ENCODE results near the gene THAP11. TPM values are rescaled to one million over a fixed set of nuclear protein-coding genes. Genes with fewer than 3 reads are reported as not detected.

Gene THAP11
- total RNA-seq, 1 donor from 2014 or later: 21.7 TPM

- no peak for DNase-seq
Measured at GRCh38 chr16:67883872-67884261, 41.7 kb downstream of the THAP11 start.

GRCh38 chr16:67884684-67885083 lies 42.6 kb downstream of the THAP11 start, which contains the start of gene NRN1L:
Gene NRN1L (plus strand): TSS chr16:67884885. CDS start chr16:67884904, 19 bp downstream.
- peak; percentile 75 for DNase-seq

- DNase-seq: no peak
Measured at GRCh38 chr16:67885545-67885944, 43.4 kb downstream of the THAP11 start.

GRCh38 chr16:67885976-67886375 lies 43.9 kb downstream of the THAP11 start:
- DNase-seq: no peak

- no peak for DNase-seq
Measured at GRCh38 chr16:67886387-67886786, 44.3 kb downstream of the THAP11 start.

- no peak for DNase-seq
Measured at GRCh38 chr16:67888331-67888730, 46.2 kb downstream of the THAP11 start.

GRCh38 chr16:67892375-67892774 lies 50.3 kb downstream of the THAP11 start:
- DNase-seq: no peak

GRCh38 chr16:67892899-67893742 lies 51.0 kb downstream of the THAP11 start, which contains the start of gene PSKH1:
Gene PSKH1 (plus strand): TSS chr16:67893254. CDS start chr16:67908750, 15,496 bp downstream.
- peak; percentile 94 for DNase-seq

Small RNA genes within 50 kb of the gene (small RNA-seq; reads per million reads assigned to genes)
- gene AC040162.2 (ENCODE audit: low replicate concordance) (not detected), gene NRN1L (ENCODE audit: low replicate concordance) (not detected)

Other genes with a start within 250 kb of the THAP11 start
- 0.39 TPM for gene CARMIL2, start 197.2 kb upstream of the THAP11 start, total RNA-seq
- 6.6 TPM for gene ACD, start 182.1 kb upstream of the THAP11 start, total RNA-seq
- 0.69 TPM for gene PARD6A, start 181.4 kb upstream of the THAP11 start, total RNA-seq
- 9.1 TPM for gene ENKD1, start 175.6 kb upstream of the THAP11 start, total RNA-seq
- 1.8 TPM for gene C16orf86, start 175.5 kb upstream of the THAP11 start, total RNA-seq
- gene GFOD2, start 123.0 kb upstream of the THAP11 start, total RNA-seq: 14.1 TPM
- 8.7 TPM for gene RANBP10, start 35.8 kb upstream of the THAP11 start, total RNA-seq
- 0.59 TPM for gene TSNAXIP1, start 35.4 kb upstream of the THAP11 start, total RNA-seq
- 56.5 TPM for gene NUTF2, start 4.6 kb downstream of the THAP11 start, total RNA-seq
- gene CENPT, start 5.4 kb downstream of the THAP11 start, total RNA-seq: 49.6 TPM
- 36.7 TPM for gene EDC4, start 30.7 kb downstream of the THAP11 start, total RNA-seq
- not detected for gene NRN1L, start 42.6 kb downstream of the THAP11 start, total RNA-seq
- 8.3 TPM for gene PSKH1, start 50.9 kb downstream of the THAP11 start, total RNA-seq
- 0.49 TPM for gene CTRL, start 89.5 kb downstream of the THAP11 start, total RNA-seq
- 16.4 TPM for gene PSMB10, start 94.5 kb downstream of the THAP11 start, total RNA-seq
- 7.6 TPM for gene LCAT, start 101.8 kb downstream of the THAP11 start, total RNA-seq
- gene SLC12A4, start 126.3 kb downstream of the THAP11 start, total RNA-seq: 38.1 TPM
- not detected for gene DPEP3, start 138.2 kb downstream of the THAP11 start, total RNA-seq
- gene DPEP2, start 157.2 kb downstream of the THAP11 start, total RNA-seq: 1.8 TPM
- gene DPEP2NB, start 173.6 kb downstream of the THAP11 start, total RNA-seq: not detected
- gene DDX28, start 180.9 kb downstream of the THAP11 start, total RNA-seq: 6.1 TPM
- 11.0 TPM for gene DUS2, start 181.0 kb downstream of the THAP11 start, total RNA-seq
- gene NFATC3, start 243.1 kb downstream of the THAP11 start, total RNA-seq: 21.5 TPM